Osteocyte (in vitro differentiated cells): ENCODE data around the gene SBF2. TPM values are rescaled to one million over a fixed set of nuclear protein-coding genes. Genes with fewer than 3 reads are reported as not detected.
"Not testable (repeated sequence)": the region's sequence is repeated elsewhere in the genome, so short reads cannot be mapped to it uniquely, and the experiment has no call there.

Source experiments
- DNase-seq: peaks from one replicate; pipeline ENCODE4 v3.0.0; 2021; ENCODE audit warnings: mixed read lengths; ENCODE audit not compliant: unreplicated experiment; ENCODE audit errors: extremely low spot score
- H3K27ac Mint-ChIP-seq: one replicate; pipeline ENCODE4 v1.8.0; 2021; ENCODE audit warnings: mild to moderate bottlenecking, mixed read lengths; ENCODE audit not compliant: unreplicated experiment
- H3K27me3 Mint-ChIP-seq: one replicate; pipeline ENCODE4 v1.8.0; 2021; ENCODE audit warnings: mixed read lengths; ENCODE audit not compliant: unreplicated experiment
- H3K36me3 Mint-ChIP-seq: one replicate; pipeline ENCODE4 v1.8.0; 2021; ENCODE audit warnings: mixed read lengths; ENCODE audit not compliant: unreplicated experiment
- H3K4me1 Mint-ChIP-seq: one replicate; pipeline ENCODE4 v1.8.0; 2021; ENCODE audit warnings: mixed read lengths; ENCODE audit not compliant: unreplicated experiment
- H3K4me3 Mint-ChIP-seq: one replicate; pipeline ENCODE4 v1.8.0; 2021; ENCODE audit warnings: mild to moderate bottlenecking, moderate library complexity, mixed read lengths; ENCODE audit not compliant: unreplicated experiment
- H3K9me3 Mint-ChIP-seq: one replicate; pipeline ENCODE4 v1.8.0; 2021; ENCODE audit warnings: mixed read lengths; ENCODE audit not compliant: unreplicated experiment
- total RNA-seq: library from RNA; stranded (reverse); gene quantifications from 2 replicates; pipeline ENCODE4 v1.2.1, GENCODE V29; 2021
- TF ChIP-seq, protein P1 (sequence below): fragments of 200-600 bp; sonication (generic); IDR thresholded peaks from 2 replicates; pipeline ENCODE4 v1.5.0; 2021; ENCODE audit warnings: antibody characterized with exemption, mild to moderate bottlenecking, moderate library complexity

The SBF2 gene
- total RNA-seq, 1 donor from 2014 or later, result 65.2 TPM

GRCh38 chr11:9745411-9746211, 548.4 kb downstream of the SBF2 start:
- TF ChIP-seq, protein P1, sequence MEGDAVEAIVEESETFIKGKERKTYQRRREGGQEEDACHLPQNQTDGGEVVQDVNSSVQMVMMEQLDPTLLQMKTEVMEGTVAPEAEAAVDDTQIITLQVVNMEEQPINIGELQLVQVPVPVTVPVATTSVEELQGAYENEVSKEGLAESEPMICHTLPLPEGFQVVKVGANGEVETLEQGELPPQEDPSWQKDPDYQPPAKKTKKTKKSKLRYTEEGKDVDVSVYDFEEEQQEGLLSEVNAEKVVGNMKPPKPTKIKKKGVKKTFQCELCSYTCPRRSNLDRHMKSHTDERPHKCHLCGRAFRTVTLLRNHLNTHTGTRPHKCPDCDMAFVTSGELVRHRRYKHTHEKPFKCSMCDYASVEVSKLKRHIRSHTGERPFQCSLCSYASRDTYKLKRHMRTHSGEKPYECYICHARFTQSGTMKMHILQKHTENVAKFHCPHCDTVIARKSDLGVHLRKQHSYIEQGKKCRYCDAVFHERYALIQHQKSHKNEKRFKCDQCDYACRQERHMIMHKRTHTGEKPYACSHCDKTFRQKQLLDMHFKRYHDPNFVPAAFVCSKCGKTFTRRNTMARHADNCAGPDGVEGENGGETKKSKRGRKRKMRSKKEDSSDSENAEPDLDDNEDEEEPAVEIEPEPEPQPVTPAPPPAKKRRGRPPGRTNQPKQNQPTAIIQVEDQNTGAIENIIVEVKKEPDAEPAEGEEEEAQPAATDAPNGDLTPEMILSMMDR, result no peak
- H3K4me3 Mint-ChIP-seq, result no peak overlapping the region
- H3K36me3 Mint-ChIP-seq, result peaks cover 42% of the 10 kb centered on the region
- no peak for DNase-seq
- no peaks in the 10 kb centered on the region for H3K27me3 Mint-ChIP-seq
- peaks cover 26% of the 10 kb centered on the region for H3K4me1 Mint-ChIP-seq
- H3K27ac Mint-ChIP-seq, result no peak overlapping the region
- H3K9me3 Mint-ChIP-seq, result no peaks in the 10 kb centered on the region

DNA sequence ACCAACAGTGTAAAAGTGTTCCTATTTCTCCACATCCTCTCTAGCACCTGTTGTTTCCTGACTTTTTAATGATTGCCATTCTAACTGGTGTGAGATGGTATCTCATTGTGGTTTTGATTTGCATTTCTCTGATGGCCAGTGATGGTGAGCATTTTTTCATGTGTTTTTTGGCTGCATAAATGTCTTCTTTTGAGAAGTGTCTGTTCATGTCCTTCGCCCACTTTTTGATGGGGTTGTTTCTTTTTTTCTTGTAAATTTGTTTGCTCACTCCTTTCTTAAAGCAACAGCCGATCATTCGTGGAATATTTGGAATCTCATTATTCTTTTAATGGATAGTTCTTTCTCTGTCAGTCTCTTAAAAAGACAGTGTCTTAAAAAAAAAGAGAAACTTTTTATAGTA, 550.5 kb downstream of the SBF2 start:
- Mint-ChIP-seq H3K36me3 (peaks cover 47% of the 10 kb centered on the region), H3K4me1 (peaks cover 26% of the 10 kb centered on the region)
- H3K27me3 Mint-ChIP-seq, H3K4me3 Mint-ChIP-seq, DNase-seq, H3K9me3 Mint-ChIP-seq, H3K27ac Mint-ChIP-seq: not testable (repeated sequence)

- H3K27ac Mint-ChIP-seq, result no peak overlapping the region
- TF ChIP-seq, protein P1, result no peak
- no peaks in the 10 kb centered on the region for H3K27me3 Mint-ChIP-seq
- no peak overlapping the region for H3K4me3 Mint-ChIP-seq
- H3K9me3 Mint-ChIP-seq, result peaks cover 6% of the 10 kb centered on the region
- peaks cover 55% of the 10 kb centered on the region for H3K36me3 Mint-ChIP-seq
- H3K4me1 Mint-ChIP-seq, result peaks cover 21% of the 10 kb centered on the region
- DNase-seq, result no peak
Measured at GRCh38 chr11:9741260-9741659, 552.8 kb downstream of the SBF2 start.

GRCh38 chr11:9740202-9740883, 553.7 kb downstream of the SBF2 start:
- peaks cover 21% of the 10 kb centered on the region for H3K4me1 Mint-ChIP-seq
- H3K27ac Mint-ChIP-seq, result no peak overlapping the region
- no peak overlapping the region for H3K4me3 Mint-ChIP-seq
- peaks cover 15% of the 10 kb centered on the region for H3K9me3 Mint-ChIP-seq
- TF ChIP-seq, protein P1, result no peak
- peaks cover 58% of the 10 kb centered on the region for H3K36me3 Mint-ChIP-seq
- no peak for DNase-seq
- H3K27me3 Mint-ChIP-seq, result no peaks in the 10 kb centered on the region

DNA sequence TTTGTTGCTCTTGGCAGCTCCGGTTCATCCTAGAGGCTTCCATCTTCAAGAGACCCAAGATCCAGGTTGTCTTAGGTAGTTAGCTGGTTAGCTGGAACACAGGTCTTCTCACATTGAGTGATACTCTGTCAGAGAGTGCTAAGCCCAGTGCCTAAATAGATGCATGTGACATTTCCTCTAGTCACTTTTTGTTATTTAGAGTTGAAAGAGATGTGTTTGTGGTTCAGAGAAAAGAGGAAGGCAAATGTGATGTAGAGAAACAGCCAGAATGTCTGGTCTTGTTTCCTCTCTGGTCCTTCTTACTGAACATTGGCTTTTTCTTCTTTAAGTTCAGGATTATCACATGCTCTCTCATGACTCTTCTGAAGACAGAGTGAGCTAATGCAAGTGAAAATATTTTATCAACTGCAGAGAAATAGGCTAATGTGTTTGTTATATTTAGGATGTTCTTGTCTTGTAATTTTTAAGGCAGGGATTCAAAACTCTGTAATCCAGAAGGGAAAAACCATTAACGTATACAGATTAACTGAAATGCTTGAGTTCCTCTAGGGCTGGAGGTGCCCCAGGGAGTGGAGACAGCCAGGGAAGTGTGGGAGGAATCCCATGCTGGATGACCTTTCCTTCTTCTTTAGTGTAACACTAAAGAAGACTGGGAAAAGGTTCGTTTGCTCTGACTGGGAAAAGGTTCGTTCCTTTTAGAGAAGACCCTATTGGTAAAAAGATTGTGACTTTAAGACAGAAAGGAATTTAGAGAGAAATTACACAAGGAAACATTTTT, 554.7 kb downstream of the SBF2 start:
- no peak overlapping the region for H3K4me3 Mint-ChIP-seq
- H3K36me3 Mint-ChIP-seq, result peaks cover 60% of the 10 kb centered on the region
- H3K9me3 Mint-ChIP-seq, result peaks cover 18% of the 10 kb centered on the region
- peaks cover 18% of the 10 kb centered on the region for H3K4me1 Mint-ChIP-seq
- no peaks in the 10 kb centered on the region for H3K27me3 Mint-ChIP-seq
- TF ChIP-seq, protein P1, result no peak
- DNase-seq, result no peak
- no peak overlapping the region for H3K27ac Mint-ChIP-seq
